GM12878 (cell line): ENCODE results near the gene RALGPS2. TPM values are rescaled to one million over a fixed set of nuclear protein-coding genes. Genes with fewer than 3 reads are reported as not detected.

Source experiments
- ATAC-seq: fragments of 200-7000 bp; cut with Tn5 transposase; 3 replicates; pipeline ENCODE4 v1.9.1; 2020; ENCODE audit warnings: mild to moderate bottlenecking, moderate library complexity
- BruUV-seq: library from RNA; stranded (reverse); fragments of 400-500 nt; replicated peaks from 2 replicates; lab custom pipeline; 2021; lab: Mats Ljungman, UMichigan
- CTCF ChIA-PET: fragments of 300-600 bp; sonication (Branson Sonifier 250); formaldehyde crosslinking; extraction: SDS; loops from one replicate; lab custom pipeline; 2021; ENCODE audit warnings: inconsistent platforms; lab: Yijun Ruan, JAX
- POLR2A ChIA-PET: fragments of 350-600 bp; formaldehyde crosslinking; extraction: SDS; loops from one replicate; lab custom pipeline; 2021; ENCODE audit warnings: inconsistent platforms; lab: Charles Lee
- RAD21 ChIA-PET: fragments of 300-600 bp; sonication (Branson Sonifier 250); formaldehyde crosslinking; loops from one replicate; lab custom pipeline; 2023; ENCODE audit warnings: antibody characterized with exemption; ENCODE audit not compliant: unreplicated experiment; lab: Charles Lee
- SMC1A ChIA-PET: fragments of 300-600 bp; sonication (Branson Sonifier 250); formaldehyde crosslinking; loops from one replicate; lab custom pipeline; 2023; ENCODE audit not compliant: unreplicated experiment, uncharacterized antibody; lab: Charles Lee
- DNase-seq: peaks from one replicate; pipeline ENCODE4 v3.0.0-alpha.2; 2011; ENCODE audit warnings: low read depth, low spot score
- FAIRE-seq: peaks from 3 replicates; lab custom pipeline; 2011; peaks lifted over from hg19 to GRCh38; lab: Jason Lieb, UNC
- H2AFZ ChIP-seq: 2 replicates; pipeline ENCODE4 v1.6.0; 2011; ENCODE audit warnings: low read depth, low read length, control low read depth; ENCODE audit not compliant: control insufficient read depth
- H3K27ac ChIP-seq: 2 replicates; pipeline ENCODE4 v1.5.1; 2011; ENCODE audit warnings: control low read depth; ENCODE audit not compliant: control insufficient read depth, insufficient read depth
- H3K27me3 ChIP-seq, 2 experiments: replicated peaks in 1 of 2; 2 replicates each; pipeline versions ENCODE4 v1.6.0 to v1.6.1; 2011; ENCODE audit warnings: low read length in 1 of 2; ENCODE audit not compliant: control insufficient read depth in 2 of 2, insufficient read depth in 2 of 2
- H3K36me3 ChIP-seq, 2 experiments: 2 replicates each; pipeline ENCODE4 v1.5.1; 2011; ENCODE audit warnings: low read length in 1 of 2; ENCODE audit not compliant: control insufficient read depth in 2 of 2, insufficient read depth in 2 of 2
- H3K4me1 ChIP-seq: 2 replicates; pipeline ENCODE4 v1.6.1; 2011; ENCODE audit warnings: mild to moderate bottlenecking, low read length, moderate library complexity, mixed read lengths; ENCODE audit not compliant: control insufficient read depth, insufficient read depth
- H3K4me2 ChIP-seq: 2 replicates; pipeline ENCODE4 v1.6.0; 2011; ENCODE audit warnings: control low read depth; ENCODE audit not compliant: control insufficient read depth, insufficient read depth
- H3K4me3 ChIP-seq: fragments of 200-600 bp; sonication (generic); 2 replicates; pipeline ENCODE4 v1.5.1; 2016
- H3K79me2 ChIP-seq: 2 replicates; pipeline ENCODE4 v1.6.0; 2011; ENCODE audit warnings: low read length; ENCODE audit not compliant: control insufficient read depth, insufficient read depth
- H3K9ac ChIP-seq: 2 replicates; pipeline ENCODE4 v1.8.0; 2011; ENCODE audit warnings: low read length, control low read depth, mixed read lengths; ENCODE audit not compliant: control insufficient read depth, insufficient read depth
- H3K9me3 ChIP-seq: replicated peaks from 3 replicates; pipeline ENCODE4 v1.5.1; 2011; ENCODE audit warnings: mild to moderate bottlenecking, low read length; ENCODE audit not compliant: control insufficient read depth, insufficient read depth
- H4K20me1 ChIP-seq: 2 replicates; pipeline ENCODE4 v1.6.0; 2011; ENCODE audit not compliant: control insufficient read depth, insufficient read depth
- CEBPZ ChIP-seq: fragments of 150-350 bp; IDR thresholded peaks from 2 replicates; pipeline ENCODE4 v1.6.1; 2016; ENCODE audit warnings: low read depth, low read length
- EED ChIP-seq: sonication (generic); IDR thresholded peaks from 2 replicates; pipeline ENCODE4 v1.6.1; 2016; ENCODE audit warnings: antibody characterized with exemption, low read depth
- FOS ChIP-seq: IDR thresholded peaks from 3 replicates; pipeline ENCODE4 v1.6.1; 2011; ENCODE audit warnings: borderline replicate concordance; ENCODE audit not compliant: insufficient read length; ENCODE audit errors: extremely low read depth
- FOXM1 ChIP-seq: IDR thresholded peaks from 2 replicates; pipeline ENCODE4 v1.6.1; 2012; ENCODE audit warnings: low read depth, mild to moderate bottlenecking, inconsistent platforms, low read length, moderate library complexity
- IKZF2 ChIP-seq, 2 experiments: fragments of 450-650 bp; IDR thresholded peaks; 2 replicates each; pipeline ENCODE4 v1.6.1; 2017; ENCODE audit warnings: mild to moderate bottlenecking in 2 of 2, moderate library complexity in 2 of 2
- IRF3 ChIP-seq: fragments of 450-650 bp; IDR thresholded peaks from 2 replicates; pipeline ENCODE4 v1.6.1; 2014; ENCODE audit warnings: mild to moderate bottlenecking
- NKRF ChIP-seq: fragments of 450-650 bp; conservative IDR thresholded peaks from 2 replicates; pipeline ENCODE4 v1.6.1; 2017; ENCODE audit warnings: mild to moderate bottlenecking, moderate library complexity
- NR2C2 ChIP-seq: IDR thresholded peaks from 2 replicates; pipeline ENCODE4 v1.6.1; 2011; ENCODE audit warnings: borderline replicate concordance, low read depth; ENCODE audit not compliant: control insufficient read depth, insufficient read length
- PBX3 ChIP-seq: IDR thresholded peaks from 2 replicates; pipeline ENCODE4 v1.6.1; 2011; ENCODE audit warnings: mild to moderate bottlenecking, low read depth, low read length, moderate library complexity; ENCODE audit not compliant: insufficient replicate concordance
- POLR2AphosphoS5 ChIP-seq: IDR thresholded peaks from 2 replicates; pipeline ENCODE4 v1.6.1; 2011; ENCODE audit warnings: mild to moderate bottlenecking, low read length, inconsistent platforms
- RELA ChIP-seq: fragments of 450-650 bp; IDR thresholded peaks from 2 replicates; pipeline ENCODE4 v1.8.0; 2014; ENCODE audit warnings: borderline replicate concordance; ENCODE audit not compliant: partially characterized antibody
- SMARCA5 ChIP-seq: fragments of 450-650 bp; IDR thresholded peaks from 2 replicates; pipeline ENCODE4 v1.6.1; 2017; ENCODE audit warnings: mild to moderate bottlenecking
- SUPT20H ChIP-seq: IDR thresholded peaks from 2 replicates; pipeline ENCODE4 v1.6.1; 2011; ENCODE audit warnings: low read depth, mild to moderate bottlenecking, low read length, moderate library complexity, borderline replicate concordance; ENCODE audit not compliant: control insufficient read depth
- ZNF384 ChIP-seq: IDR thresholded peaks from 2 replicates; pipeline ENCODE4 v1.6.1; 2012; ENCODE audit warnings: low read depth, mild to moderate bottlenecking, low read length, improper control_type of control experiment, borderline replicate concordance
- in situ Hi-C: fragments of 300-500 bp; cut with MboI; formaldehyde crosslinking; loops from 9 replicates; pipeline ENCODE4 v1.14.3; 2018; ENCODE audit warnings: mixed read lengths
- intact Hi-C: fragments of 100-400 bp; cut with micrococcal nuclease; formaldehyde crosslinking; loops from one replicate; pipeline ENCODE4 v1.14.2; 2022; ENCODE audit not compliant: unreplicated experiment
- polyA plus RNA-seq, 11 experiments: library from polyadenylated mRNA; depleted of rRNA in 4 of 11; unstranded in 6 of 11; stranded (reverse) in 5 of 11; fragments of >200 nt; fragmentation: Nextera tagmentation in 4 of 11; fragmentation: Illumina TruSeq in 1 of 11; extraction: Ambion mirVana in 4 of 11; extraction: Trizol in 1 of 11; gene quantifications; 1 replicate in 1 of 11; 2 replicates in 10 of 11; pipeline versions ENCODE4 v1.2.1 to v1.2.3, GENCODE V29; 2011 to 2016; ENCODE audit warnings: inconsistent platforms in 2 of 11, missing spikeins in 2 of 11, low read depth in 1 of 11
- total RNA-seq, 4 experiments: library from RNA; depleted of rRNA in 3 of 4; stranded (reverse); fragments of >200 nt in 3 of 4; fragmentation: Illumina TruSeq in 1 of 4; extraction: Trizol in 1 of 4; gene quantifications; 2 replicates each; pipeline versions ENCODE4 v1.2.1 to v1.2.3, GENCODE V29; 2013 to 2021

Gene RALGPS2
- total and polyA plus RNA-seq, 10 of the 15 experiments (the other 5 are each of a cell fraction or from before 2014, with no cell fraction given), result 0.08 to 3.7 (median 0.50) TPM

- TF ChIP-seq NR2C2 (no peak), PBX3 (no peak), FOS (no peak), IRF3 (no peak), IKZF2 (IDR thresholded peaks at IDR 0.05) (no peak)
These were observed 161.5 kb downstream of the RALGPS2 start (continued) for GRCh38 chr1:178886551-178886950.

- no peak for DNase-seq
- Histone ChIP-seq H3K27ac (no peak overlapping the region), H3K9ac (no peak overlapping the region), H3K9me3 (no peaks in the 10 kb centered on the region), H3K79me2 (no peaks in the 10 kb centered on the region), H3K4me2 (no peak overlapping the region), H3K4me1 (no peaks in the 10 kb centered on the region), H3K27me3 (no peaks in the 10 kb centered on the region), H3K4me3 (no peak overlapping the region), H3K36me3 (no peaks in the 10 kb centered on the region), H4K20me1 (no peaks in the 10 kb centered on the region), H2AFZ (no peak overlapping the region)
- in situ Hi-C loops (no loop called here), intact Hi-C loops (no loop called here)
- BruUV-seq, result no TSS peak
- ChIA-PET RAD21 (no interaction called here), CTCF (no interaction called here), SMC1A (no interaction called here), POLR2A (no interaction called here)
- no peak for FAIRE-seq
- TF ChIP-seq NKRF (no peak), SMARCA5 (no peak), ZNF384 (no peak), POLR2AphosphoS5 (no peak), CEBPZ (no peak), FOXM1 (no peak), EED (no peak), SUPT20H (no peak), RELA (no peak)
- ATAC-seq, result no peak
These were observed 170.9 kb downstream of the RALGPS2 start for GRCh38 chr1:178895928-178896327.
